Measurements from ENCODE around the gene ORC1.

The ORC1 gene

DNA sequence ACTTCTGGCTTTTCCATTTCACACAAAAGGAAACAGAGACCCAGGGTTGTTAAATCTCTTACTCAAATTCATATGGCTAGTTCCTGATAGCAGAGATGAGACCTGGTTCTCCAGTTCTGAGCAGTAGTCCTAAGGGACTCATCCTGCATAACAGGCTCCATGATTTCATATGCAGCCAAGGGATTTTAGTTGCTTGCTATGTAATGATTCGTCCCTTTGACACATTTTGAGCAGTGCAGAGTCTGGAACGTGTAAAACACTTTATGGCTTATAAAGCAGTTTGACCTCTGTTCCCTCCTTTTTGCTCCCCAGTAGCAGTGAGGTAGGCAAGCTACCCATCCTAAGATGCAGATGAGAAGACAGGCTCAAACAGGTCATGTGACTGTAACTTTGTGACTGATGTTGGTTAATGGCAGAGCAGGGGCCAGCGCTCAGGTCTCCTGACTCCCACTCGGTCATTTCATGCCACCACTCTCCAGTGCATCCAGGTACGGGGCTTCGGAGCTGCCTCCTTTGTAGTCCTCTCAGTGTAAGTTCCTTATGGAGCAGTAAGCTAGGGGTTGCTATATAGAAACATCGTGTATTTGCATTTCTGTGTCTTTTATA lies 62.5 kb downstream of the ORC1 start:
- no peak for DNase-seq

- DNase-seq: no peak
Measured at GRCh38 chr1:52337439-52337838, 66.8 kb downstream of the ORC1 start.

- DNase-seq: no peak
Measured at GRCh38 chr1:52334906-52335528, 69.2 kb downstream of the ORC1 start.

DNA sequence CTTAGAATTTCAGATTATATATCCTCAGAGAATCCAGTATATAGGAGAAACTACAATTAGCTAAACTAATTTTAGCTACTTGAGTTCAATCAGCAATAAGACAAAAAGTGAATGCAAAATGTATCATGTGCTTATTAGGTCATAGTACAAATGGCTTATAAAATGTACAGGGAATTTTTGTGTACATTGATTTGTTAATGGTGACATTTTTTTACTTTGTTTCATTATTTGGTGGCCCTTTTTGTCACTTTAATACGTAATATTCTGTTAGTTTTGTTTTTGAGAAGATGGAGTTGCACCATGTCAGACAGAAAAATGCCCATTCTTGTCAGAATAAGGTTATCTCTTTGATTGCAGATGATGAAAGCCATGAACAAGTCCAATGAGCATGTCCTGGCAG lies 71.8 kb downstream of the ORC1 start:
- DNase-seq: no peak

DNA sequence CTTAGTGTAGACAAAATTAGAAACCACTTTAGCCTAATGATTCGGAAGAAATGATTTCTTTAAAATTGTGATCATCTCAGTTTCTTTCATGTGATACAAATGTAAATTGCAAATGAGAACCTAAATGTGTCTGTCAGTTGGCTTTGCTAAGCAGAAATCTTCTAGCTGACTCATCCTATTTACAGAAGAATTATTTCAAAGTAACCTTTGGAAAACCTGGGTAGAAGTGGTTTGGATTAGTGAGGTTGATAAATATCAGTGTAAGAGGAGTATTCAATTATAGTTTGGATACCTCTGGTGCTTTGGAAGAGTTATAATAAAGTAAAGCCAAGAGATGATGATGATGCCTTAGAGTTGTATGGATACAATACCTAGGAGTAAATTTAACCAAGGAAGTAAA lies 75.6 kb downstream of the ORC1 start:
- DNase-seq: no peak

GRCh38 chr1:52325786-52326185 lies 78.4 kb downstream of the ORC1 start:
- no peak for DNase-seq

DNA sequence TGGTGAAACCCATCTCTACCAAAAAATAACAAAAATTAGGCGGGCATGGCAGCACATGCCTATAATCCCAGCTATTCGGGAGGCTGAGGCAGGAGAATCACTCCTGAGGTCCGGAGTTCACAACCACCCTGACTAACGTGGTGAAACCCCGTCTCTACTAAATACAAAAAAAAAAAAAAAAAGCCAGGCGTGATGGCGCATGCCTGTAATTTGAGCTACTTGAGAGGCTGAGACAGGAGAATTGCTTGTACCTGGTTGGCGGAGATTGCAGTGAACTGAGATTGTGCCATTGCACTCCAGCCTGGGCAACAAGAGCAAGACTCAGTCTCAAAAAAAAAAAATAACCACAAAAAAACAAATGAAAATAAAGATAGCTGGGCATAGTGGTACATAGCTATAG lies 80.5 kb downstream of the ORC1 start:
- no peak for DNase-seq
